Measurements from ENCODE around the gene CRYAB. TPM values are rescaled to one million over a fixed set of nuclear protein-coding genes. Genes with fewer than 3 reads are reported as not detected.
A peak's percentile ranks its signal among the peaks of the same experiment; 100 is the strongest.

Gene CRYAB
- total and polyA plus RNA-seq, 8 donors, result 28.4 to 207 (median 80.7) TPM

DNA sequence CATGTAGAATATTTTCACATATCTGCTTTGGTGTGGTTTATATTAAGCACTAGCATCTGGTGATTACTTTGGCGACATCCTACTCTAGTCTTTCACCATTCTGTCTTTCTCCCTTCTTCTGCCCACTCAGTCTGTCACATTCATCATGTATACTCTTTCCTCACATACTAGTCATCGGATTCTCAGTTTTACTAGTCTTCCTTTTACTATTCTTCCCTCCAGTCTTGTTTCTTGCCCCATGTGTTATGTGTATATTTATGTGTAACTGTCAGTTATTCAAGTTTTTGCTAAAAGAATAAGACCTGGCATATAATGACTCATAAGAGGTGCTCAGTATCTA, 21.0 kb upstream of the CRYAB start:
- H3K4me1 ChIP-seq, result peaks cover 11 to 41% (median 23%) of the 10 kb centered on the region in 4 donors
- H3K9me3 ChIP-seq, result no peaks in the 10 kb centered on the region
- 63 to 82% (median 77%) methylated on average over 2 of the region's 2 CpGs for WGBS, 5 donors
- no peaks in the 10 kb centered on the region for H3K36me3 ChIP-seq
- H3K27me3 ChIP-seq, result no peaks in the 10 kb centered on the region
- no peak overlapping the region for H3K4me3 ChIP-seq
- no peak for DNase-seq
- intact Hi-C loops (cut with DNase I; ENCODE audit: low total_unique reads), result loop anchor here (5.0 kb wide), 1 partner anchor 50 kb away; no protein-coding TSS in a partner anchor
- TF ChIP-seq EP300 (IDR thresholded peaks at IDR 0.05), result no peak
- no peak for TF ChIP-seq POLR2A (IDR thresholded peaks at IDR 0.05)
- no peak for TF ChIP-seq CTCF (IDR thresholded peaks at IDR 0.05)
- no peak for TF ChIP-seq POLR2AphosphoS5 (IDR thresholded peaks at IDR 0.05)
- no peak overlapping the region for H3K27ac ChIP-seq

GRCh38 chr11:111930472-111930871, 18.9 kb upstream of the CRYAB start:
- Histone ChIP-seq H3K4me3 (no peak overlapping the region), H3K4me1 (peaks cover 14 to 41% (median 20%) of the 10 kb centered on the region in 4 donors), H3K27ac (no peak overlapping the region), H3K9me3 (no peaks in the 10 kb centered on the region), H3K36me3 (peaks cover 0 to 6% (median 2%) of the 10 kb centered on the region in 4 donors), H3K27me3 (no peaks in the 10 kb centered on the region)
- WGBS, 5 donors, result 28 to 47% (median 42%) methylated on average over 4 of the region's 4 CpGs
- TF ChIP-seq POLR2A (IDR thresholded peaks at IDR 0.05) (no peak), CTCF (IDR thresholded peaks at IDR 0.05) (no peak), EP300 (IDR thresholded peaks at IDR 0.05) (no peak), POLR2AphosphoS5 (IDR thresholded peaks at IDR 0.05) (no peak)
- no peak for DNase-seq
- intact Hi-C loops (cut with DNase I; ENCODE audit: low total_unique reads), result loop anchor here (5.0 kb wide), 1 partner anchor 52 kb away; no protein-coding TSS in a partner anchor

DNA sequence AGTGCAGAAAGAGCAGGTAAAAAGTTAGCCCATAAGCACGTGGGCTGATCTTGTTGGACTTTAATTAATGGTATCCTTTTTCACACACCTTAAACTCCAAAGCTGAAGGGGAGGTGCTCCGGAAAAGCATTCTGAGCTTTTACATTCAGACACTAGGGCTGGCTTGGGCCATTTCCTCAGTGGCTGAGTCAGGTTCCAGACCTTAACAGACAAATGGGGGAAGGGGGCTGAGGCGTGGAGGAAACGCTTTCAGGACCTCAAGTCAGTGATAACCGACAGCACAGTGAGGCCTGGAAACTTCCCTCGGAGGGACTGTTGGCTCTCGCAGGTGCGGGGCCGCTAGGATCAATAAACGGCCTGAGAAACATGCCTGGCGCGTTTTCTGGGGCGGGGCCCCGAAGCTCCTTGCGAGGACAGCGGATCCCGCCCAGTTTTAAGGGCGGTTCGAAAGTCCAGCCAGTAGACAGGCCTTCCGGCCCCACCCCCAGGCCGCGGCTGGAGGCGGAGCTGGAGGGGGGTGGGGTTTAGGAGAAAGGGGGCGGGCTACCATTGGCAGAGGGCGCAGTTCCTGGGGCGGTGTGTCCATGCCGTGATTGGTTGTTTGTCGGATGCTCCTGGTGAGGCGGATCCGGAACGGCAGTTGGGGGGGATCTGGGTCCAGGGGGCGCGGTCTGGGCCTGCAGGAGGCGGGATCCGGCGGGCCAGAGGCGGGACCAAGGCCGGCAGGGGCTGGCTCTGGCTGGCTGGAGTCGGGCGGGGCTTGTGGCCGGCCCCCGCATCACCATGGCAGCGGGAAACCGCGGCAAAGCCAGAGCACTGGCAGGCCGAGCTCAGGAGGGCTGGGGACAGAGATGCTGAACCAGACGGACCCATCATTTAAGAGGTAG, 15.2 kb upstream of the CRYAB start:
- Histone ChIP-seq H3K4me1 (peaks cover 39 to 59% (median 50%) of the 10 kb centered on the region in 4 donors), H3K36me3 (peaks cover 0 to 7% (median 2%) of the 10 kb centered on the region in 4 donors), H3K27ac (peak overlapping the region; percentile 85 to 93 (median 91)), H3K9me3 (no peaks in the 10 kb centered on the region), H3K4me3 (peak overlapping the region; percentile 38 to 48 (median 41)), H3K27me3 (no peaks in the 10 kb centered on the region)
- 0 to 1% (median 1%) methylated on average over 24 to 47 of the region's 47 CpGs for WGBS, 5 donors
- intact Hi-C loops (cut with DNase I; ENCODE audit: low total_unique reads), result no loop called here
- DNase-seq, result peak; percentile 97 to 99
- no peak for TF ChIP-seq POLR2A (IDR thresholded peaks at IDR 0.05)
- peak in 1 of 7 experiments; percentile 15 for TF ChIP-seq CTCF (IDR thresholded peaks at IDR 0.05)
- TF ChIP-seq POLR2AphosphoS5 (IDR thresholded peaks at IDR 0.05), result peak; percentile 38 to 69 (median 56)
- no peak for TF ChIP-seq EP300 (IDR thresholded peaks at IDR 0.05)

DNA sequence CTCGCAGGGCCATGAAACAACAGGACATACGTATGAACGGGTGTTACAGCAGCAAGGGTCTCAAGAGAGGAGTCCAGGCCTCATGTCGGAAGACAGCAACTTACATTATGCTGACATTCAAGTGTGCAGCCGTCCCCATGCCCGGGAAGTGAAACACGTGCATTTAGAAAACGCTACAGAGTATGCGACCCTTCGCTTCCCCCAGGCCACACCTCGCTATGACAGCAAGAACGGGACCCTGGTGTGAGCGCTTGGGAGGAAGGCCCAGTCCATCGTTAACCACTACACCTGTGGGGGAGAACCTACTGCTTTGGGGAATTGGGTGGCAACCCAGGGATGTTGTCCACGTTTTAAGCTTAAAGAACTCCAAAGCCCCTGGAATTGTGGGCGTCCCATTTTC, 14.4 kb upstream of the CRYAB start:
- Histone ChIP-seq H3K27me3 (no peaks in the 10 kb centered on the region), H3K4me3 (peak overlapping the region in 1 of 4 donors; percentile 37), H3K9me3 (no peaks in the 10 kb centered on the region), H3K36me3 (peaks cover 0 to 7% (median 2%) of the 10 kb centered on the region in 4 donors), H3K4me1 (peaks cover 39 to 61% (median 51%) of the 10 kb centered on the region in 4 donors), H3K27ac (peak overlapping the region; percentile 85 to 93 (median 91))
- intact Hi-C loops (cut with DNase I; ENCODE audit: low total_unique reads), result no loop called here
- no peak for DNase-seq
- TF ChIP-seq POLR2A (IDR thresholded peaks at IDR 0.05) (no peak), EP300 (IDR thresholded peaks at IDR 0.05) (no peak), POLR2AphosphoS5 (IDR thresholded peaks at IDR 0.05) (no peak), CTCF (IDR thresholded peaks at IDR 0.05) (no peak)
- 90 to 95% (median 93%) methylated on average over 16 of the region's 16 CpGs for WGBS, 5 donors

All from stomach (tissue), 9 donors.